MM.1S (cell line): ENCODE data around the gene CAPN8.

Source experiments
- DNase-seq: peaks from one replicate; pipeline ENCODE4 v3.0.0-alpha.2; 2015
- H2AFZ ChIP-seq: fragments of 300-600 bp; sonication (generic); 2 replicates; pipeline ENCODE4 v1.6.0; 2016; ENCODE audit warnings: antibody characterized with exemption, low read length
- H3F3A ChIP-seq: fragments of 300-600 bp; sonication (generic); 2 replicates; pipeline ENCODE4 v1.6.1; 2016; ENCODE audit warnings: mild to moderate bottlenecking, antibody characterized with exemption, low read length, moderate library complexity, mixed read lengths; ENCODE audit not compliant: insufficient read depth
- H3K27ac ChIP-seq: fragments of 300-600 bp; sonication (generic); 2 replicates; pipeline ENCODE4 v1.5.1; 2016; ENCODE audit warnings: mild to moderate bottlenecking, low read length
- H3K27me3 ChIP-seq: fragments of 300-600 bp; sonication (generic); replicated peaks from 2 replicates; pipeline ENCODE4 v1.6.0; 2016; ENCODE audit warnings: low read length; ENCODE audit not compliant: insufficient read depth
- H3K36me3 ChIP-seq: fragments of 300-600 bp; sonication (generic); replicated peaks from 2 replicates; pipeline ENCODE4 v1.6.1; 2016; ENCODE audit warnings: mild to moderate bottlenecking, low read length, mixed read lengths; ENCODE audit not compliant: insufficient read depth
- H3K4me1 ChIP-seq: fragments of 300-600 bp; sonication (generic); 2 replicates; pipeline ENCODE4 v1.6.1; 2016; ENCODE audit warnings: low read length, mixed read lengths
- H3K4me2 ChIP-seq: fragments of 300-600 bp; sonication (generic); 2 replicates; pipeline ENCODE4 v1.6.0; 2016; ENCODE audit warnings: low read depth, low read length
- H3K4me3 ChIP-seq: fragments of 300-600 bp; sonication (generic); 2 replicates; pipeline ENCODE4 v1.5.1; 2016; ENCODE audit warnings: low read length, mixed read lengths
- H3K79me2 ChIP-seq: fragments of 300-600 bp; sonication (generic); 2 replicates; pipeline ENCODE4 v1.6.1; 2016; ENCODE audit warnings: mixed run types, low read length, mixed read lengths
- H3K9ac ChIP-seq: fragments of 300-600 bp; sonication (generic); 2 replicates; pipeline ENCODE4 v1.6.1; 2016; ENCODE audit warnings: low read length, mixed read lengths
- H3K9me2 ChIP-seq: fragments of 300-600 bp; sonication (generic); replicated peaks from 2 replicates; pipeline ENCODE4 v1.6.1; 2016; ENCODE audit warnings: mild to moderate bottlenecking, low read length, mixed read lengths; ENCODE audit not compliant: insufficient read depth
- H3K9me3 ChIP-seq: fragments of 300-600 bp; sonication (generic); replicated peaks from 2 replicates; pipeline ENCODE4 v1.6.1; 2016; ENCODE audit warnings: mild to moderate bottlenecking, low read length, mixed read lengths; ENCODE audit not compliant: insufficient read depth
- H4K20me1 ChIP-seq: fragments of 300-600 bp; sonication (generic); 2 replicates; pipeline ENCODE4 v1.6.1; 2016; ENCODE audit warnings: mild to moderate bottlenecking, low read length, moderate library complexity, mixed read lengths; ENCODE audit not compliant: insufficient read depth
- CTCF ChIP-seq: fragments of 300-600 bp; sonication (generic); IDR thresholded peaks from 2 replicates; pipeline ENCODE4 v1.5.1; 2016; ENCODE audit warnings: antibody characterized with exemption, low read length, mixed read lengths
- EZH2 ChIP-seq: fragments of 300-600 bp; sonication (generic); optimal IDR thresholded peaks from 2 replicates; pipeline ENCODE3; 2017; ENCODE audit warnings: low read depth, mild to moderate bottlenecking, antibody characterized with exemption, low read length, mixed read lengths
- EZH2phosphoT487 ChIP-seq: fragments of 300-600 bp; sonication (generic); IDR thresholded peaks from 2 replicates; pipeline ENCODE4 v1.6.1; 2018; ENCODE audit warnings: antibody characterized with exemption, low read length

Gene CAPN8

GRCh38 chr1:223707256-223708000 is 41.9 kb upstream of the CAPN8 start:
- Histone ChIP-seq H3K9me2 (no peaks in the 10 kb centered on the region), H3K4me1 (peaks cover 12% of the 10 kb centered on the region)
- TF ChIP-seq EZH2phosphoT487: no peak
- TF ChIP-seq CTCF: no peak
- TF ChIP-seq EZH2: no peak

GRCh38 chr1:223706077-223706973 is 40.8 kb upstream of the CAPN8 start:
- no peaks in the 10 kb centered on the region for H4K20me1 ChIP-seq
- no peak overlapping the region for H2AFZ ChIP-seq
- no peaks in the 10 kb centered on the region for H3K36me3 ChIP-seq
- H3K9me3 ChIP-seq: no peaks in the 10 kb centered on the region
- H3K4me1 ChIP-seq: peaks cover 6% of the 10 kb centered on the region
- no peak overlapping the region for H3K4me2 ChIP-seq
- H3K79me2 ChIP-seq: no peaks in the 10 kb centered on the region
- H3K9me2 ChIP-seq: no peaks in the 10 kb centered on the region
- peaks cover 6% of the 10 kb centered on the region for H3F3A ChIP-seq
- no peaks in the 10 kb centered on the region for H3K27me3 ChIP-seq
- no peak for TF ChIP-seq CTCF
- no peak overlapping the region for H3K4me3 ChIP-seq
- no peak overlapping the region for H3K27ac ChIP-seq
- no peak overlapping the region for H3K9ac ChIP-seq
- DNase-seq: no peak

More at GRCh38 chr1:223707256-223708000, 41.9 kb upstream of the CAPN8 start:
- H4K20me1 ChIP-seq: no peaks in the 10 kb centered on the region
- H3K9ac ChIP-seq: no peak overlapping the region
- DNase-seq: no peak
- peaks cover 9% of the 10 kb centered on the region for H3F3A ChIP-seq
- H3K79me2 ChIP-seq: no peaks in the 10 kb centered on the region
- H3K36me3 ChIP-seq: no peaks in the 10 kb centered on the region
- no peaks in the 10 kb centered on the region for H3K27me3 ChIP-seq
- no peaks in the 10 kb centered on the region for H3K9me3 ChIP-seq
- no peak overlapping the region for H2AFZ ChIP-seq
- H3K27ac ChIP-seq: no peak overlapping the region
- no peak overlapping the region for H3K4me2 ChIP-seq
- H3K4me3 ChIP-seq: no peak overlapping the region

- H3K79me2 ChIP-seq: no peaks in the 10 kb centered on the region
- no peaks in the 10 kb centered on the region for H4K20me1 ChIP-seq
- H3K4me2 ChIP-seq: no peak overlapping the region
- no peaks in the 10 kb centered on the region for H3K9me3 ChIP-seq
- no peaks in the 10 kb centered on the region for H3K4me1 ChIP-seq
- H2AFZ ChIP-seq: no peak overlapping the region
- no peaks in the 10 kb centered on the region for H3K36me3 ChIP-seq
- no peaks in the 10 kb centered on the region for H3K27me3 ChIP-seq
- H3F3A ChIP-seq: no peaks in the 10 kb centered on the region
- no peaks in the 10 kb centered on the region for H3K9me2 ChIP-seq
- no peak overlapping the region for H3K4me3 ChIP-seq
- DNase-seq: no peak
- no peak overlapping the region for H3K27ac ChIP-seq
- H3K9ac ChIP-seq: no peak overlapping the region
- TF ChIP-seq EZH2: no peak
- no peak for TF ChIP-seq EZH2phosphoT487
- TF ChIP-seq CTCF: no peak
Measured at GRCh38 chr1:223704921-223705878, 39.7 kb upstream of the CAPN8 start.
